Forelimb muscle (tissue), 1 donor: ENCODE measurements around the gene ENPP3. TPM values are rescaled to one million over a fixed set of nuclear protein-coding genes. Genes with fewer than 3 reads are reported as not detected.

Experiments
- polyA plus RNA-seq: library from polyadenylated mRNA; unstranded; fragments of 120-200 nt; gene quantifications from one replicate; pipeline ENCODE4 v1.2.1, GENCODE V29; 2013; ENCODE audit not compliant: insufficient read length

The ENPP3 gene
- polyA plus RNA-seq, 1 donor, result 0.59 TPM

Other genes with a start within 250 kb of the ENPP3 start
- 0.44 TPM for gene ARG1, start 64.1 kb upstream of the ENPP3 start, polyA plus RNA-seq
- 23.7 TPM for gene MED23, start 9.1 kb upstream of the ENPP3 start, polyA plus RNA-seq
- not detected for gene OR2A4, start 64.1 kb downstream of the ENPP3 start, polyA plus RNA-seq
- gene CTAGE9, start 73.7 kb downstream of the ENPP3 start, polyA plus RNA-seq, result 0.10 TPM
- gene ENPP1, start 170.7 kb downstream of the ENPP3 start, polyA plus RNA-seq, result 11.3 TPM